Measurements from ENCODE around the gene CADPS.

The CADPS gene

DNA sequence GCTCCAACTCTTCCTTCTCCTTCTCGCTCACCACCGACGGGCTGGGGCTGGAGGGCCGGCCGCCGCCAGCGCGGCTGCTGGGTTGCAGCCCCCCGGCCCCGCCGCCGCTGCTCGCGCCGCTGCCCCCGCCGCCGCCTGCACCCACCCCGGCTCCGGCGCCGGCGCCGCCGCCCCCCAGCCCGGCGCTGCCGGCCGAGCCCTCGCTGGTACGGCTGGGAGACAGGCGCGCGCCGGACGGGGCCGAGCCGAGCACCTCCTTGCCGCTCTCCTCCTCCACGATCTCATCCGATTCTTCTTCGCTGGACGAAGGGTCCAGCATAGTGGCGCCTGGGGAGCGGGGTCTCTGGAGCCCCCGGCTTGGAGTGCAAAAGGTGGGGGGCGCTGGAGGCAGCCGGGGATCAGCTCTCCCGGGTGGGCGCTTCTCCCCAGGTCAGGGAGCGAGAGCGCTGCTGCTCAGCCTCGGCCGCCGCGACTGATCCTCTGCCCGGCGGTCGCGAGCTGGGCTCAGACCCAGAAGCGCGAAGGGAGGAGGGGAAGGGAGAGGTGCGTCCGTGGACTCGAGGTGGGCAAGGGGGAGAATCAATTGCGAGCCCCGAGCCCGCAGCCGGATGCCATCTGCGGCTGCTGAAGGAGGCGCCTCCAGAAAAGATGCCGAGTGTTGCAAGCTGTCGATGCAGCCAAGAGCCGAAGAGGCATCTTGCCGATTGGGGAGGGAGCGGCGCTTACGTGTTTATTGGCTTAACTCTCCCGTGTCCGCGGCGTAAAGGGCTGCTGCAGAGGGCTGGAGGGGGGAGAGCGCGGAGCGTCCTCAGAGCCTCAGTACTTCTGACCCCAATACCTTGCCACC lies at the start of gene CADPS:
Gene CADPS (minus strand): TSS at position 706 of the 847 bp plus-strand sequence. CDS start 387 bp downstream, at position 319.
- peak in 50 of 56 donors; percentile 3 to 78 (median 42) for DNase-seq

DNA sequence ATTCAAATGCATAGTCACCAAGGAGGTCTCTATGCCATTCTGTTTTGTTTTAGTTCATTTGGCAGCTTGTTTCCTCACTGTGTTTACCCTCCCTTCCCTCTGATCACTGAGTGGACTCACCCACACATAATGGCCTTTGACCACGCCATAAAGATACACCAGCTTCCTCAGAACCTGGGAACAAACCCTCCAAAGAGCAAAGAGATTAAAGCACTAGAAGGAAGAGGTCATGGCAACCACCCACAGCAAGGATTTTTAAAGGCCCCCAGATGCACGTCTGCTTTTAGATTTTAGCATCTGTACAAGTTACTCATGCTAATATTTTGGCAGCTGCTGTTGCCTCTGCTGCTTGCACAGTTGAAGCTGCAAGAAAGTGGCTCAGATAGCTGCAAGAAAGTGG lies 47.9 kb upstream of the CADPS start:
- no peak for DNase-seq

GRCh38 chr3:62922326-62922725 lies 47.1 kb upstream of the CADPS start:
- DNase-seq: no peak

DNA sequence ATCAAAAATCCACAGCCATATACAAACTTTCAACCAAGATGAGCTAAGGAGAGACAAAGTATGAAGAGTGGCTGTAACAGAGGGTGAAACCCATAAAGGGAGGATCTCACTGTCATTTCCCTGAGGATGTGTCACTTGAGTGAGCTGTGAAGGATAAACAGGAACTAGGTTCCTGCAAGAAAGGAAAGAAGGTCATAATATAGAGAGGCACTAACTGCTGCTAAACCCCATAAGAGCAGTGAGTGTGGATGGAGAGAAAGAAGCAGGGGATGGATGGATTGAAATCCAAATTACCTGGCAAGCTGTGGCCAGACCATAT lies 45.2 kb upstream of the CADPS start:
- DNase-seq: no peak

DNA sequence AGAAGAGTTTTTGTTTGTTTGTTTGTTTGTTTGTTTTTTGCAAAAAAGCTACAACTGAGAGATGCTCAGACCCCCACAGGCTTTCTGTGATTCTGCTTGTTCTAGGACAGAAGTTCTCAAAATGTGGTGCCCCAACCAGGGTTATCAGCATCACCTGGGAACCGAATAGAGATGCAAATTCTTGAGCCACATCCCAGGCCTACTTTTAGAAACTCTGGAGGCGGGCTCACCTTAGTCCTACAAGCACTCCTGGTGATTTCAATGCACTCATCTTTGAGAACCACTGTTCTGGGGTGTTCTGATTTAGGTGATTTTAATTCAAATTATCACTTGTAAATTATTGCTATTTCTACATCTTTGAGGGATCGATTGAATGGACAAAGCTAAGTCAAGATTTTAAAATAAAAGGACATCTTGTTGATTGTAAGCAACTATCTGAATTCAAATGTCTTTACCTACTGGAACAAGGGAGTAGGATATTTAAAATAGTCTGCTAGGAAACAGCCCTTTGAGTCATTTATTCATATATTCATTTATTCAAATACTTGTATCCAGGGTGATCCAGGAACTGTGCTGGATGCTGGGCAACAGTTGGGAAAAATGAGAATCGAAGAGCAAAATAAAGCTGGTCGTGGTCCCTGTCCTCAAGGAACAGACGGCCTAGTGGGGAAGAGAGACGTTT lies 44.7 kb upstream of the CADPS start:
- DNase-seq: no peak

- no peak for DNase-seq
Observed at GRCh38 chr3:62918777-62919176, 43.6 kb upstream of the CADPS start.

DNA sequence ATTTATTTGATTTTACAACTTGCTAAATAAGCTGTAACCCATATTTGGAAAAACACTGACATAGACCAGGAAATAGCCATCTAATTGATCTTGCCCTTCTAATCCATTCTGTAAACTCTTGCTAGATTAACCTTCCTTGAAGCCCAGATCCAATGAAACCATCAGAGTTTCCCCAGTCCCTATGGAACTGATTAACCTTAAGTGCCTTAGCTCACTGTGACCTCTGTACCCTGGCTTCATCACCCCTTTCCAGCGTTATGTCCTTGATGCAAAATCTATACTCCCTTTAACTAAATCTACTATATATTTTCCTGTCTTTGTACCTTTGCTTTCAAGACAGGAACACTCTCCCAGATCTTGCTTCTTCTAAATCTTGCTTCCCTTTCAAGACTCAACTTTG lies 42.9 kb upstream of the CADPS start:
- no peak for DNase-seq

- no peak for DNase-seq
Observed at GRCh38 chr3:62911526-62911925, 36.3 kb upstream of the CADPS start.

GRCh38 chr3:62905331-62905730 lies 30.1 kb upstream of the CADPS start:
- no peak for DNase-seq

DNA sequence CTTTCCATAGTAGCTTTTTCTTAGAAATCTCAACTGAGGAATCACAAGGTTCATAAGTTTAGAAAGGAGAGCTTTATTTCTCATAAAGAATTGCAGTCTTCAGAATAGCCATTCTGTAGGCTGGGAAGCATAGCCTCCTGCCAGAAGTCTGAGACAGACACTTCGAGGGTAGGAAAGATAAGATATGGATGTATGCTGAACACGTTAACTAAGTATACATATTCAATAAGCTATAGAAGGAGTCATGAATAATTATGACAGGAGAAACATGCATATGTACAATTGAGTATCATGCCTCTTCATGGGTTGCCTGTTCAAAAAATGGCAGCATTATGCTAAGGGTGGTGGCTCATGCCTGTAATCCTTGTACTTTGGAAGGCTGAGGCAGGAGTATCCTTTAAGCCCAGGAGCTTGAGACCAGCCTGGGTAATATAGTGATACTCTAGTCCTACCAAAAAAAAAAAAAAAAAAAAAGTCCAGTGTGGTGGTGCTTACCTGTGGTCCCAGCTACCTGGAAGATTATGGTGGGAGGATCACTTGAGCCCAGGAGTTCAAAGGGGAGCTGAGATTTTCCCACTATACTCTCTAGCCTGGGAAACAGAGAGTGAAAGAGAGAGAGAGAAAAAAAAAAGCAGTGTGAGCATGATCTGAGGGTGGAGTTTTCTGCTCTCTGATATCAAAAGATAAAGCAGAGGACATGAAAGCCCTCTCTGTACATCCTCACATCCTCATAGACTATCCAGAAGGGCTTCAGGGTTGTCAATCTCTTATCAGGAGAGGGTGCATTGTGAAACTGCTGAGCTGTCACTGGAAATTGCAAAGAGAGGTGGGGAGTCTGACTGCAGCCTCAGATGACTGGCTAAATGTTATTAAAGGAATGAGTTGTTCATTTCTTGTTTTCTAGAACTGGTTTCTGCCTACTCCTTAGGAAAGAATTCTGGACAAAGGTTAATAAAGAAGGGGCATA lies 23.6 kb upstream of the CADPS start:
- no peak for DNase-seq

- DNase-seq: no peak
Observed at GRCh38 chr3:62895901-62896300, 20.7 kb upstream of the CADPS start.

GRCh38 chr3:62892951-62893350 lies 17.7 kb upstream of the CADPS start:
- no peak for DNase-seq

DNA sequence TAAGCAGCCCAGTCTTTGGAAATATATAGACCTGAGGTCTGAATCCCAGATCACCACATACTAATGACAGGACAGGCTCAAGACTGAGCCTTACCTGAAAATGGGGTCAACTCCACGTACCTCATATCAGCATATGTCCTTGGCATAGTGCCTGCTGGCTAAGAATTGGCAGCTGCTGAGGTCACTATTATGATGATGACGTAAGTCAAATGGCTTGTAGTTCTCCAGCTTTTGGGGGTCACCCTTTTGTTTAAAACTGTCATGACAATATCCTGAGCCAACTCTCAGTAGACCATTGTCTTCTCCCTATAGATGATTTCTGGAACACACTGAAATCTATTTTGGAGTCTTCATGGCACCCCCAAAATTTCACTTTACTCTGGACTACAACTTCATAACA lies 16.8 kb upstream of the CADPS start:
- no peak for DNase-seq

DNA sequence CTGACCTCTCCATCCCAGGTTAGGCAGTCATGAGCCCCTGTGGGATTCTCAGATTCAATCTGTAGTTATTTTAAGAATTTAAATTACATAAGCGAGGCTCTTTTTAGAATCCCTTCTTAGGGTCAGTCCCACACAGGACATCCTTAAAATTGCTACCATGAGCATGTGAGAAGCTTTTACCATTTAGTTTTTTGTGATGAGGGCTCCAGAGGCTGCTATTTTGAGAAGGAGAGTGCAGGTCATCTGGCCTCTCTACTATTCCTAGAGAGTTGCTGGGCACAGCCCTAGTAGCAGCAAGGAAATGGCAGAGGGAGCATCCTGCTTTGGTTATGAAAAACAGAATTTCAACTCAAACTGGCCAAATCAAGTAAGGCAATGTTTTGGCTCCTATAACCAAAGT lies 13.6 kb upstream of the CADPS start:
- DNase-seq: no peak

GRCh38 chr3:62888180-62888579 lies 13.0 kb upstream of the CADPS start:
- DNase-seq: peak in 12 of 56 donors; percentile 0 to 25 (median 6)

GRCh38 chr3:62885136-62885535 lies 9.9 kb upstream of the CADPS start:
- DNase-seq: no peak

DNA sequence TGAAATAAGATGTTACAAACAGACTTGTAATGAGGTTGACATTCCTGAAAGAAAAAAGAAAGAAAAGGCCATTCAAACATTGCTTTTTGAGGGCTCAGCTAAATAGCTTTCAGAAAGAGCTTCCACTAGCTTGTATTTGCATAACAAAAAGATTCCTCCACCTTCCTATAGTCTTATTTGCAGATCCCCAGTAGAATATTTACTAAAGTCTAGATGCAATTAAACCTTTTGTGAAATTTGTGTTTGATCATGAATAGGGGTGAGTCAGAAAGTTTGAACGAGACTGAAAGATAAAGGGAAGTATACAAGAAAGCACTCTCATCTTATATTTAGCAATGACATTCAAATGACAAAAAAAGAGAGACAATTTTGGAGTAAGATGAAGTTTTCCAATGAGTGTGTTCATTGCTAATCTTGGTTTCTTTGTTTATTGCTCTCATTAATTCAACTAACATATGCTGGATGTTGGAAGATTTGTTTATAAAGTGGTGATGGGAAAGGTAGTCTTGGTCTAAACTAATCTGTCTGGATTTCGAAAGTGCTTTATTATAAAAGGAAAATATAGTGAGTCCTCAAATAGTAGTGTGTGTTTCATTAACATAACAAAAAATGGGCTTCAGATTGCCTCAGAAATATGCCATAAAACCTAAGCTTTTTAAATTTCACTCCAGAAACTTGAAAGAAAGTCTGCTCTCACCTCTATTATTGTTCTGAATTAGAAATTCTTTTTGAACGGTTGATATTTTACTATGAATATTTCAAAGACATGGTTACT lies 9.1 kb upstream of the CADPS start:
- DNase-seq: no peak

DNA sequence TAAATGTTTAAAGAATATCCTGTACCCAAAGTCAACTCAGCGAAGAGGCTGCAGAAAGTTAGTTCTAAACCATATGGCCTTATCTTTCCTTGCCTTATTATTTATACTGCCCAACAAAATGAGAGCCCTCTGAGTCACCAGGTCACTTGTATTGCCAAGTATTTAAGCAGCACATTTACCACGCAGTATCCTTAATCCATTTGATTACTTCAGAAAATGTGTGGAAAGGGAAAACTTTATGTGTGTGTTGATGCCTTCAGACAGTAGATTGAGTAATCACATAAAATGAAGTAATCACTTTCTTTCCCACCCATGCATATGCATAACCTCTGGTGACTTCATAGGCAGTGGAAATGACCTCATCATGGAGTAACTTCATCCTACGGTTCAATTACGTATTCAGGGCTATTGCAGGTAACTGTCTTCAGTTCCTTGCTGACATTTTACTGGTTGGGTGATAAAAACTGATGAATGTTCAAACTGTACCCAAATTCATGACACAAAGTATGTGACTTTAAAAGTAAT lies 7.5 kb upstream of the CADPS start:
- no peak for DNase-seq

DNA sequence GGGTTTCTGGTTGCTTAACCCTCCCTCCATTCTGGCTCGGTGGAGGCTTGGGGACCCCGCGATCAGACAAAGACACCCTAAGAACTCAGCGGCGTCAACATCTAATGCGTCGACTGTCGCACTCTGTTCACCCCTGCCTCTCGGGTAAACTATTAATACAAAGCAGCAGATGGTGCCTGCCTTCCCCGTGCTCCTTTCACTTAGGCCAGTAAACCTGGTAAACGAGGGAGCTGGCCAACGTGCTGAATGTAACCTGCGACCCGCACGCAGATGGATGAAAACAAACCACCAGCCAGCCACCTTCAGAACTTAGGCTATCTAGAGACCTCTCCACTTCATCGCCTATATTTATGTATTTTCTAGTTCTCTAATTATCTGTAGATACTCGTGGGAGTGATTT lies 848 bp upstream of the CADPS start:
- DNase-seq: peak in 8 of 56 donors; percentile 1 to 12 (median 4)

DNA sequence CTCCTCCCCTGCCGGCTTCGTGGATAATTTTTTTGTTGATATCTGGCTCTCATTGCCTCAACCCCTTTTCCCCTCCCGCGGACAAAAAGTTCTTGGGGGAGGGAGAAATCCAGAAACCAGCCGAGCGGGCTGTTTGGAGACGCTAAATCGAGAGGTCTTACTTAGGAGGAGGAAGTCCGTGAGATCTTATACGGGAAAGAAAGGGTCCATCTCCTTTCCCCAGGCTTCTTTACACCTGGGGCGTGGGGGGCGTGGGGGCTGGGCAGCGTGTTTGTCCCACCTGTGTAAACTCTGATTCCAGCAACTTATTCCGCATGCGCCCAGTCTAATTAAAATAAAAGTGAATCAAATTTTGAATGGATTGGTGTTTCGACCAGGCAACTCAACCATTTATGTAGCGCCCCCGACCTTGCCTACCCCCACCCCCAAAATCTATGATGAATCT lies 364 bp upstream of the CADPS start:
- DNase-seq: peak in 4 of 56 donors; percentile 32 to 65 (median 57)
